A549 (cell line): Measurements from ENCODE around the gene DPPA5. TPM values are rescaled to one million over a fixed set of nuclear protein-coding genes. Genes with fewer than 3 reads are reported as not detected.
"Not testable (repeated sequence)": the region's sequence is repeated elsewhere in the genome, so short reads cannot be mapped to it uniquely, and the experiment has no call there.

Experiments used
- ATAC-seq, 2 experiments: fragments of 200-7000 bp in 1 of 2; fragments of >200 bp in 1 of 2; cut with Nextera tagmentation in 1 of 2; cut with Tn5 transposase in 1 of 2; 3 replicates each; pipeline versions ENCODE4 v1.8.0 to v1.9.1; 2018 to 2020; ENCODE audit warnings: mild to moderate bottlenecking in 1 of 2, moderate library complexity in 1 of 2
- CTCF ChIA-PET: fragments of 300-600 bp; sonication (Branson Sonifier 250); formaldehyde crosslinking; extraction: SDS; loops from one replicate; lab custom pipeline; 2021; ENCODE audit warnings: antibody characterized with exemption, inconsistent platforms; lab: Yijun Ruan, JAX
- POLR2A ChIA-PET: fragments of 350-600 bp; formaldehyde crosslinking; extraction: SDS; loops from one replicate; lab custom pipeline; 2021; ENCODE audit warnings: antibody characterized with exemption, inconsistent platforms; lab: Yijun Ruan, JAX
- DNase-seq, 2 experiments: peaks; one replicate each; pipeline versions ENCODE4 v3.0.0 to v3.0.0-alpha.2; 2011 to 2016; ENCODE audit warnings: low read depth in 1 of 2, low spot score in 1 of 2
- FAIRE-seq: peaks from 2 replicates; lab custom pipeline; 2011; peaks lifted over from hg19 to GRCh38; lab: Jason Lieb, UNC
- H3K27ac ChIP-seq, 2 experiments: fragments of >200 bp; sonication (Bioruptor Twin); formaldehyde crosslinking; 3 replicates each; pipeline ENCODE4 v1.5.1; 2016 to 2017
- H3K4me1 ChIP-seq: fragments of >200 bp; sonication (Bioruptor Twin); formaldehyde crosslinking; 3 replicates; pipeline ENCODE4 v1.6.1; 2016
- H3K4me2 ChIP-seq: fragments of >200 bp; sonication (Bioruptor Twin); formaldehyde crosslinking; 3 replicates; pipeline ENCODE4 v1.6.1; 2016
- H3K4me3 ChIP-seq: fragments of >200 bp; sonication (Bioruptor Twin); formaldehyde crosslinking; 3 replicates; pipeline ENCODE4 v1.5.1; 2016
- H3K9me3 ChIP-seq: fragments of >200 bp; sonication (Bioruptor Twin); formaldehyde crosslinking; 3 replicates; pipeline ENCODE4 v1.6.1; 2016
- EHF ChIP-seq: fragments of 250-450 bp; sonication (Bioruptor Pico); IDR thresholded peaks from 2 replicates; pipeline ENCODE4 v1.5.0; 2020; ENCODE audit warnings: mild to moderate bottlenecking
- FOXS1 ChIP-seq: fragments of 250-450 bp; sonication (Bioruptor Pico); IDR thresholded peaks from 2 replicates; pipeline ENCODE4 v1.5.0; 2020; ENCODE audit warnings: mild to moderate bottlenecking, moderate library complexity
- HOXA7 ChIP-seq: fragments of 250-450 bp; sonication (Bioruptor Pico); IDR thresholded peaks from 2 replicates; pipeline ENCODE4 v1.5.0; 2020; ENCODE audit warnings: mild to moderate bottlenecking, moderate library complexity
- RAD21 ChIP-seq, 2 experiments: fragments of >200 bp in 1 of 2; sonication (Bioruptor Twin) in 1 of 2; formaldehyde crosslinking in 1 of 2; IDR thresholded peaks in 1 of 2; conservative IDR thresholded peaks in 1 of 2; 2 replicates in 1 of 2; 3 replicates in 1 of 2; pipeline ENCODE4 v1.6.1; 2012 to 2018; ENCODE audit warnings: inconsistent platforms in 1 of 2
- ZFP36 ChIP-seq: fragments of 450-650 bp; IDR thresholded peaks from 2 replicates; pipeline ENCODE4 v1.6.1; 2014; ENCODE audit warnings: borderline replicate concordance; ENCODE audit not compliant: partially characterized antibody
- WGBS: methylation state at CpG from one replicate; pipeline ENCODE4 v1.1.6; 2017; ENCODE audit errors: missing lambda C conversion rate; 5-methylcytosine and 5-hydroxymethylcytosine counted together
- polyA plus RNA-seq, 4 experiments: library from polyadenylated mRNA; depleted of rRNA in 3 of 4; stranded (reverse); fragments of >200 nt; fragmentation: RNase III in 1 of 4; extraction: RNeasy Plus Mini Kit Qiagen cat#74134 plus additional on column Dnase treatment in 1 of 4; gene quantifications; 2 replicates in 3 of 4; 3 replicates in 1 of 4; pipeline ENCODE4 v1.2.3, GENCODE V29; 2011 to 2017
- small RNA-seq, 6 experiments: library from RNA; depleted of rRNA; stranded (forward); fragments of <200 nt; gene quantifications; one replicate each; pipeline ENCODE3, GENCODE V24; 2012

The DPPA5 gene
- polyA plus RNA-seq, 2 of the 4 experiments (the other 2 are of a cell fraction) = not detected

DNA sequence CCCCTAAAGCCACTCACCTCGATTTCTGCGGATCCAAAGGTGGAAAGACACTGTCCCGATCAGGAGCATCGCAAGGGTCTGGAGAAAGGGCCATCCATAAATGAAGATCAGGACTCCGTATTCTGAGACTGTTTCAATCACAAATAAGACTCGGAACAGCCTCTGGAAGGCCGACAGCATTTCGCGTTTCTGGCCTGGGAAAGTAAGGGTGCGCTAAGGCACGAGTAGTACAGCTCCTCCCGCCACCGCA is 44.6 kb downstream of the DPPA5 start:
- CTCF ChIA-PET = interaction anchor here (1.0 to 3.2 kb wide), 8 partner anchors 14 to 79 kb away, joined by 3 to 16 read pairs (median 6); no protein-coding TSS in a partner anchor
- peak overlapping the region; percentile 89 to 96 for H3K27ac ChIP-seq
- peak overlapping the region; percentile 97 for H3K4me2 ChIP-seq
- TF ChIP-seq HOXA7 (CRISPR knock-in tag) (no peak), FOXS1 (no peak), ZFP36 (no peak), EHF (CRISPR knock-in tag) (no peak)
- ATAC-seq (no peak), DNase-seq (no peak), FAIRE-seq (no peak)
- WGBS = 0% methylated on average over 5 of the region's 13 CpGs
- H3K4me1 ChIP-seq = peaks cover 7% of the 10 kb centered on the region; the same call in 1 of the 3 replicates
- POLR2A ChIA-PET = interaction anchor here (0.8 kb wide), 2 partner anchors 24 to 93 kb away, joined by 3 to 4 read pairs; no protein-coding TSS in a partner anchor
- no peaks in the 10 kb centered on the region for H3K9me3 ChIP-seq
- peak overlapping the region; percentile 67 for H3K4me3 ChIP-seq

DNA sequence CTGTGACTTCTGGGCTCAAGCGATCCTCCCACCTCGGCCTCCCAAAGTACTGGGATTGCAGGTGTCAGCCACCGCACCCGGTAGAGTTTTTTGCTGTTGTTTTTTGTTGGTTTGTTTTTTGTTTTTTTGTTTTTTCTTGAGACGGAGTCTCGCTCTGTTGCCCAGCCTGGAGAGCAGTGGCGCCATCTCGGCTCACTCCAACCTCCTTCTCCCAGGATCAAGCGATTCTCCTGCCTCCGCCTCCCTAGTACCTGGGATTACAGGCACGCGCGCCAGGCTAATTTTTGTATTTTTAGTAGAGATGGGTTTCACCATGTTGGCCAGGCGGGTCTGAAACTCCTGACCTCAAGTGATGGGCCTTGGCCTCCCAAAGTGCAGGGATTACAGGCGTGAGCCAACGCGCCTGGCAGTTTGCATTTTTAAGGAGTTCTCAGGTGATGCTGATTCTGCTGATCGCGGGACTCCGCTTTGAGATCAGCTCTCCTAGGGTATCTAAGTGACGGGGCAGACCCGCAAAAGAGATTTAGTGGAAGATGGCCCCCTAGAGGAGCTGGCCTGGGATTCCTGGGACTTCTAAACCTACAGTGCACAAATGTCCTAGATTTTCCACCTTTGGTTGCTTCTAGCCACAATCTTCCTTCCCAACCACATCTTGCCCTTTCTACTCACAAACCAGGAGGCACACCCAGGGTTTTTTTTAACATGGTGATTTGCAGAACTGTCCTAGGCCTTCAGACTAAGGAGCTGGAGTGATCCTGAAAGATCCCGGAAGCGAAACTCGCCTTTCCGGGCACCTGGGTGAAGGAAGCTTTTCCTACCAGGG is 45.2 kb downstream of the DPPA5 start:
- DNase-seq (peak; percentile 35 to 44), ATAC-seq (peak; percentile 51 to 64; a peak in 5 of 6 replicates), FAIRE-seq (no peak)
- TF ChIP-seq RAD21 (conservative IDR thresholded peaks at IDR 0.05 in 1 of 2, IDR thresholded peaks at IDR 0.05 in 1 of 2) (peak in 1 of 2 experiments; percentile 8; a peak in 1 of 5 replicates), EHF (CRISPR knock-in tag) (no peak)
- Histone ChIP-seq H3K4me1 (peaks cover 7% of the 10 kb centered on the region; the same call in 1 of the 3 replicates), H3K27ac (peak overlapping the region; percentile 89 to 96), H3K4me2 (peak overlapping the region; percentile 97), H3K9me3 (no peaks in the 10 kb centered on the region), H3K4me3 (peak overlapping the region; percentile 67)
- ChIA-PET CTCF (interaction anchor here (0.7 to 3.2 kb wide), 10 partner anchors 8 to 80 kb away, joined by 3 to 16 read pairs (median 5); no protein-coding TSS in a partner anchor), POLR2A (interaction anchor here (0.8 kb wide), 2 partner anchors 23 to 93 kb away, joined by 3 to 4 read pairs; no protein-coding TSS in a partner anchor)
- WGBS = 86% methylated on average over 23 of the region's 26 CpGs

DNA sequence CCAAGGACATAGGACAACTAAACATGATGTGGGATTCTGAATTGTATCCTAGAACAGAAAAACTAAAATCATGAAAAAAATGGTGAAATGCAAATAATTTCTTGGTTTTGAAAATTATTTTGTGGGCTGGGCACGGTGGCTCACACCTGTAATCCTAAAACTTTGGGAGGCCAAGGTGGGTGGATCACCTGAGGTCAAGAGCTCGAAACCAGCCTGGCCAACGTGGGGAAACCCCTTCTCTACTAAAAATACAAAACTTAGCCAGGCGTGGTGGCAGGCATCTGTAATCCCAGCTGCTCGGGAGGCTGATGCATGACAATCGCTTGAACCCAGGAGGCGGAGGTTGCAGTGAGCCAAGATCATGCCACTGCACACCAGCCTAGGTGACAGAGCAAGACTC is 50.3 kb downstream of the DPPA5 start:
- CTCF ChIA-PET = interaction anchor here (0.6 to 1.6 kb wide), 2 partner anchors 85 to 544 kb away, joined by 3 to 5 read pairs; no protein-coding TSS in a partner anchor
- H3K9me3 ChIP-seq, H3K4me3 ChIP-seq, ATAC-seq, H3K4me1 ChIP-seq, H3K4me2 ChIP-seq, DNase-seq, H3K27ac ChIP-seq, POLR2A ChIA-PET, FAIRE-seq: not testable (repeated sequence)
- 83% methylated on average over 7 of the region's 7 CpGs for WGBS

Small RNA genes within 50 kb of the gene (small RNA-seq; reads per million reads assigned to genes)
- 0 to 1.6 (median 0.19) reads per million in 6 experiments for gene RPL39P3

Other genes with a start within 250 kb of the DPPA5 start
- 0.49 and 0.93 TPM in 2 replicates for gene KHDC1L, start 128.8 kb downstream of the DPPA5 start, polyA plus RNA-seq (2011; rRNA removed)
- gene KHDC1L, start 128.8 kb downstream of the DPPA5 start, polyA plus RNA-seq (2017; fragmentation: RNase III; extraction: RNeasy Plus Mini Kit Qiagen cat#74134 plus additional on column Dnase treatment) = 0.31 TPM in 1 of 3 replicates, not detected in the others
- gene KHDC1, start 91.1 kb downstream of the DPPA5 start, polyA plus RNA-seq (2011; rRNA removed) = 5.2 and 6.4 TPM in 2 replicates
- 4.5 to 4.7 TPM (median 4.5 TPM) in 3 replicates for gene KHDC1, start 91.1 kb downstream of the DPPA5 start, polyA plus RNA-seq (2017; fragmentation: RNase III; extraction: RNeasy Plus Mini Kit Qiagen cat#74134 plus additional on column Dnase treatment)
- not detected in 2 replicates for gene KHDC3L, start 8.4 kb upstream of the DPPA5 start, polyA plus RNA-seq (2011; rRNA removed)
- gene KHDC3L, start 8.4 kb upstream of the DPPA5 start, polyA plus RNA-seq (2017; fragmentation: RNase III; extraction: RNeasy Plus Mini Kit Qiagen cat#74134 plus additional on column Dnase treatment) = not detected in 3 replicates
- not detected in 2 replicates for gene OOEP, start 15.6 kb upstream of the DPPA5 start, polyA plus RNA-seq (2011; rRNA removed)
- not detected in 3 replicates for gene OOEP, start 15.6 kb upstream of the DPPA5 start, polyA plus RNA-seq (2017; fragmentation: RNase III; extraction: RNeasy Plus Mini Kit Qiagen cat#74134 plus additional on column Dnase treatment)
- not detected in 2 replicates for gene DDX43, start 40.6 kb upstream of the DPPA5 start, polyA plus RNA-seq (2011; rRNA removed)
- not detected in 3 replicates for gene DDX43, start 40.6 kb upstream of the DPPA5 start, polyA plus RNA-seq (2017; fragmentation: RNase III; extraction: RNeasy Plus Mini Kit Qiagen cat#74134 plus additional on column Dnase treatment)
- 4.6 and 7.2 TPM in 2 replicates for gene CGAS, start 98.0 kb upstream of the DPPA5 start, polyA plus RNA-seq (2011; rRNA removed)
- 4.7 to 4.9 TPM (median 4.9 TPM) in 3 replicates for gene CGAS, start 98.0 kb upstream of the DPPA5 start, polyA plus RNA-seq (2017; fragmentation: RNase III; extraction: RNeasy Plus Mini Kit Qiagen cat#74134 plus additional on column Dnase treatment)
- 19.9 and 22.1 TPM in 2 replicates for gene MTO1, start 107.5 kb upstream of the DPPA5 start, polyA plus RNA-seq (2011; rRNA removed)
- gene MTO1, start 107.5 kb upstream of the DPPA5 start, polyA plus RNA-seq (2017; fragmentation: RNase III; extraction: RNeasy Plus Mini Kit Qiagen cat#74134 plus additional on column Dnase treatment) = 11.4 to 13.5 TPM (median 12.8 TPM) in 3 replicates
- gene EEF1A1, start 166.8 kb upstream of the DPPA5 start, polyA plus RNA-seq (2011; rRNA removed) = 9,755 and 11,157 TPM in 2 replicates
- 5,475 to 5,777 TPM (median 5,660 TPM) in 3 replicates for gene EEF1A1, start 166.8 kb upstream of the DPPA5 start, polyA plus RNA-seq (2017; fragmentation: RNase III; extraction: RNeasy Plus Mini Kit Qiagen cat#74134 plus additional on column Dnase treatment)